ENCODE measurements around the gene ACTL10. TPM values are rescaled to one million over a fixed set of nuclear protein-coding genes. Genes with fewer than 3 reads are reported as not detected.
A peak's percentile ranks its signal among the peaks of the same experiment; 100 is the strongest.

Gene ACTL10
- total and polyA plus RNA-seq, 2 experiments from 2014 or later: 0.71 to 1.9 TPM

DNA sequence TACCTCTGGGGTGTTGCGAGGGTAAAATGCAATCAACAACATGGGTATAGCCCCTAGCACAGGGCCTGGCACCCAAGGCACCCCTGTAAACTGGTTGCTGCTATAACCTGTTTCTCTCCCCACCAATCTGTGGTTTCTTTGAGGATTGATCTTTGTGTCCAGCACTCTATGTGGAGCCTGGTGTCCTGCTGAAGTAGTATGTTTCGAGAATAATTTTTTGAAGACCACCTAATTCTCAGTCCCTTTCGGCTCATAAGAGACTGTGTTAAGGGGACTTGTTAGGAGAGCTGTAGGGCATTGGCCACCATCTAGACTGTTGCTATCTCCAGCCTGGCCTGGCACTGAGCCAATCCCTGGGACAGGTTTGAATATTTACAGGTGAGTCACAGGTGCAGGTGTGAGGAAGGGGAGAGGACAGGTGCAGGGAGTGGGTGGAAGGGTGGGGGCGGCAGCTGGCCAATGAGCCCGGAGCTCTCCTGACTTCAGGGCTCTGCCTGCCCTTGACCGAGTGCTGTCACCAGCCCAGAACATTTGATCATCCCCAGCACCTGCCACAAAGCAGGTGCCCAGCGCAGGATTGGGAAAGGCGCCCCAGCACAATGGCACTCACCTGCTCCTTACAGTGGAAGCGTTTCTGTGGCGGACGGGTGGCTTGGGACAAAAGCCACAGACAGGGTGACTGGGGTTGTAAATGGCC is 12.7 kb upstream of the ACTL10 start (continued):
- TF ChIP-seq NANOG (IDR thresholded peaks at IDR 0.05; ENCODE audit: borderline replicate concordance) (no peak), STAT1 (IDR thresholded peaks at IDR 0.05; ENCODE audit: unreplicated experiment) (no peak), POLR2AphosphoS5 (IDR thresholded peaks at IDR 0.05; ENCODE audit: low read depth) (no peak), JUNB (IDR thresholded peaks at IDR 0.05; ENCODE audit: unreplicated experiment) (no peak), CREB1 (CRISPR knock-in tag; IDR thresholded peaks at IDR 0.05; ENCODE audit: low read depth) (no peak)
- TF ChIP-seq, protein P1, sequence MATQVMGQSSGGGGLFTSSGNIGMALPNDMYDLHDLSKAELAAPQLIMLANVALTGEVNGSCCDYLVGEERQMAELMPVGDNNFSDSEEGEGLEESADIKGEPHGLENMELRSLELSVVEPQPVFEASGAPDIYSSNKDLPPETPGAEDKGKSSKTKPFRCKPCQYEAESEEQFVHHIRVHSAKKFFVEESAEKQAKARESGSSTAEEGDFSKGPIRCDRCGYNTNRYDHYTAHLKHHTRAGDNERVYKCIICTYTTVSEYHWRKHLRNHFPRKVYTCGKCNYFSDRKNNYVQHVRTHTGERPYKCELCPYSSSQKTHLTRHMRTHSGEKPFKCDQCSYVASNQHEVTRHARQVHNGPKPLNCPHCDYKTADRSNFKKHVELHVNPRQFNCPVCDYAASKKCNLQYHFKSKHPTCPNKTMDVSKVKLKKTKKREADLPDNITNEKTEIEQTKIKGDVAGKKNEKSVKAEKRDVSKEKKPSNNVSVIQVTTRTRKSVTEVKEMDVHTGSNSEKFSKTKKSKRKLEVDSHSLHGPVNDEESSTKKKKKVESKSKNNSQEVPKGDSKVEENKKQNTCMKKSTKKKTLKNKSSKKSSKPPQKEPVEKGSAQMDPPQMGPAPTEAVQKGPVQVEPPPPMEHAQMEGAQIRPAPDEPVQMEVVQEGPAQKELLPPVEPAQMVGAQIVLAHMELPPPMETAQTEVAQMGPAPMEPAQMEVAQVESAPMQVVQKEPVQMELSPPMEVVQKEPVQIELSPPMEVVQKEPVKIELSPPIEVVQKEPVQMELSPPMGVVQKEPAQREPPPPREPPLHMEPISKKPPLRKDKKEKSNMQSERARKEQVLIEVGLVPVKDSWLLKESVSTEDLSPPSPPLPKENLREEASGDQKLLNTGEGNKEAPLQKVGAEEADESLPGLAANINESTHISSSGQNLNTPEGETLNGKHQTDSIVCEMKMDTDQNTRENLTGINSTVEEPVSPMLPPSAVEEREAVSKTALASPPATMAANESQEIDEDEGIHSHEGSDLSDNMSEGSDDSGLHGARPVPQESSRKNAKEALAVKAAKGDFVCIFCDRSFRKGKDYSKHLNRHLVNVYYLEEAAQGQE (IDR thresholded peaks at IDR 0.05; ENCODE audit: unreplicated experiment): no peak

DNA sequence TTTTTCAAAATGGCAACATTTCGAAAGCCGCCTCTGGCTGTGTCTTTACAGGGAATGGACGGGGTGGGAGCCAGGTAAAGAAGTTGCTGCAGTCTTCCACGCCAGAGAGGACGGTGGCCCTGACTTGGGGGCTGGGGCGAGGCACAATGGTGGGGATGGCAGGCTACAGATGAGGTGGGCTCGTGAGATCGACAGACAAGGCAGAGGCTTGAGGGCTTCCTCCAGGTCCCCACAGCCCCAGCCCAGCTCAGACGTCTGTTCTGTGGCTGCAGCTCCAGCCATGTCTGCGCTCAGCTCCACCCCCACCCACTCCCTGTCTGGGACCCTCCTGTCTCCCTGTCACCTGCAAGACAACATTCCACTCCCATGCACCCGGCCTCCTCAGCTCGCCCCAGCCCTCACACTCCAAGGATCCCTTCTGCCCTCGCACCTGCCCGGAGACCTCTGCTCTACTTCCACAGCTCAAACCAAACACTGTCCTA is 12.0 kb upstream of the ACTL10 start:
- Mint-ChIP-seq H3K9me3 (no peaks in the 10 kb centered on the region; the same call in 2 of the 3 replicates), H3K27ac (peak overlapping the region; percentile 78), H3K27me3 (ENCODE audit: insufficient read depth, low read depth, poor library complexity) (peaks cover 7% of the 10 kb centered on the region), H3K36me3 (ENCODE audit: low read depth) (no peaks in the 10 kb centered on the region; the same call in 2 of the 3 replicates), H3K4me1 (peaks cover 16% of the 10 kb centered on the region; the same call in 2 of the 3 replicates), H3K4me3 (no peak overlapping the region)
- Histone ChIP-seq H3K27ac (ENCODE audit: low read depth) (no peak overlapping the region), H3K27me3 (ENCODE audit: insufficient read depth) (no peaks in the 10 kb centered on the region), H3K79me2 (replicated peaks; ENCODE audit: insufficient read depth) (no peaks in the 10 kb centered on the region), H3K4me1 (ENCODE audit: insufficient read depth) (no peaks in the 10 kb centered on the region; the same call in 1 of the 2 replicates), H3K9me2 (ENCODE audit: insufficient read depth) (no peaks in the 10 kb centered on the region), H2AFZ (no peak overlapping the region), H4K20me1 (replicated peaks; ENCODE audit: insufficient read depth) (no peaks in the 10 kb centered on the region), H3K36me3 (ENCODE audit: insufficient read depth) (no peaks in the 10 kb centered on the region), H3K4me3 (no peak overlapping the region), H3K4me2 (no peak overlapping the region), H3F3A (replicated peaks; ENCODE audit: low read depth) (no peaks in the 10 kb centered on the region)
- ATAC-seq (no peak), DNase-seq (ENCODE audit: low spot score) (no peak)
- TF ChIP-seq JUNB (IDR thresholded peaks at IDR 0.05; ENCODE audit: unreplicated experiment) (no peak), EZH2phosphoT487 (IDR thresholded peaks at IDR 0.05; ENCODE audit: unreplicated experiment) (no peak), POLR2AphosphoS5 (IDR thresholded peaks at IDR 0.05; ENCODE audit: low read depth) (no peak), ZNF114 (CRISPR knock-in tag; IDR thresholded peaks at IDR 0.05) (no peak), EZH2 (IDR thresholded peaks at IDR 0.05; ENCODE audit: low read depth, unreplicated experiment) (no peak), STAT1 (IDR thresholded peaks at IDR 0.05; ENCODE audit: unreplicated experiment) (no peak), NANOG (IDR thresholded peaks at IDR 0.05; ENCODE audit: borderline replicate concordance) (no peak), ZNF331 (CRISPR knock-in tag; IDR thresholded peaks at IDR 0.05; ENCODE audit: low read depth) (no peak), CREB1 (CRISPR knock-in tag; IDR thresholded peaks at IDR 0.05; ENCODE audit: low read depth) (no peak)
- TF ChIP-seq, protein P2, sequence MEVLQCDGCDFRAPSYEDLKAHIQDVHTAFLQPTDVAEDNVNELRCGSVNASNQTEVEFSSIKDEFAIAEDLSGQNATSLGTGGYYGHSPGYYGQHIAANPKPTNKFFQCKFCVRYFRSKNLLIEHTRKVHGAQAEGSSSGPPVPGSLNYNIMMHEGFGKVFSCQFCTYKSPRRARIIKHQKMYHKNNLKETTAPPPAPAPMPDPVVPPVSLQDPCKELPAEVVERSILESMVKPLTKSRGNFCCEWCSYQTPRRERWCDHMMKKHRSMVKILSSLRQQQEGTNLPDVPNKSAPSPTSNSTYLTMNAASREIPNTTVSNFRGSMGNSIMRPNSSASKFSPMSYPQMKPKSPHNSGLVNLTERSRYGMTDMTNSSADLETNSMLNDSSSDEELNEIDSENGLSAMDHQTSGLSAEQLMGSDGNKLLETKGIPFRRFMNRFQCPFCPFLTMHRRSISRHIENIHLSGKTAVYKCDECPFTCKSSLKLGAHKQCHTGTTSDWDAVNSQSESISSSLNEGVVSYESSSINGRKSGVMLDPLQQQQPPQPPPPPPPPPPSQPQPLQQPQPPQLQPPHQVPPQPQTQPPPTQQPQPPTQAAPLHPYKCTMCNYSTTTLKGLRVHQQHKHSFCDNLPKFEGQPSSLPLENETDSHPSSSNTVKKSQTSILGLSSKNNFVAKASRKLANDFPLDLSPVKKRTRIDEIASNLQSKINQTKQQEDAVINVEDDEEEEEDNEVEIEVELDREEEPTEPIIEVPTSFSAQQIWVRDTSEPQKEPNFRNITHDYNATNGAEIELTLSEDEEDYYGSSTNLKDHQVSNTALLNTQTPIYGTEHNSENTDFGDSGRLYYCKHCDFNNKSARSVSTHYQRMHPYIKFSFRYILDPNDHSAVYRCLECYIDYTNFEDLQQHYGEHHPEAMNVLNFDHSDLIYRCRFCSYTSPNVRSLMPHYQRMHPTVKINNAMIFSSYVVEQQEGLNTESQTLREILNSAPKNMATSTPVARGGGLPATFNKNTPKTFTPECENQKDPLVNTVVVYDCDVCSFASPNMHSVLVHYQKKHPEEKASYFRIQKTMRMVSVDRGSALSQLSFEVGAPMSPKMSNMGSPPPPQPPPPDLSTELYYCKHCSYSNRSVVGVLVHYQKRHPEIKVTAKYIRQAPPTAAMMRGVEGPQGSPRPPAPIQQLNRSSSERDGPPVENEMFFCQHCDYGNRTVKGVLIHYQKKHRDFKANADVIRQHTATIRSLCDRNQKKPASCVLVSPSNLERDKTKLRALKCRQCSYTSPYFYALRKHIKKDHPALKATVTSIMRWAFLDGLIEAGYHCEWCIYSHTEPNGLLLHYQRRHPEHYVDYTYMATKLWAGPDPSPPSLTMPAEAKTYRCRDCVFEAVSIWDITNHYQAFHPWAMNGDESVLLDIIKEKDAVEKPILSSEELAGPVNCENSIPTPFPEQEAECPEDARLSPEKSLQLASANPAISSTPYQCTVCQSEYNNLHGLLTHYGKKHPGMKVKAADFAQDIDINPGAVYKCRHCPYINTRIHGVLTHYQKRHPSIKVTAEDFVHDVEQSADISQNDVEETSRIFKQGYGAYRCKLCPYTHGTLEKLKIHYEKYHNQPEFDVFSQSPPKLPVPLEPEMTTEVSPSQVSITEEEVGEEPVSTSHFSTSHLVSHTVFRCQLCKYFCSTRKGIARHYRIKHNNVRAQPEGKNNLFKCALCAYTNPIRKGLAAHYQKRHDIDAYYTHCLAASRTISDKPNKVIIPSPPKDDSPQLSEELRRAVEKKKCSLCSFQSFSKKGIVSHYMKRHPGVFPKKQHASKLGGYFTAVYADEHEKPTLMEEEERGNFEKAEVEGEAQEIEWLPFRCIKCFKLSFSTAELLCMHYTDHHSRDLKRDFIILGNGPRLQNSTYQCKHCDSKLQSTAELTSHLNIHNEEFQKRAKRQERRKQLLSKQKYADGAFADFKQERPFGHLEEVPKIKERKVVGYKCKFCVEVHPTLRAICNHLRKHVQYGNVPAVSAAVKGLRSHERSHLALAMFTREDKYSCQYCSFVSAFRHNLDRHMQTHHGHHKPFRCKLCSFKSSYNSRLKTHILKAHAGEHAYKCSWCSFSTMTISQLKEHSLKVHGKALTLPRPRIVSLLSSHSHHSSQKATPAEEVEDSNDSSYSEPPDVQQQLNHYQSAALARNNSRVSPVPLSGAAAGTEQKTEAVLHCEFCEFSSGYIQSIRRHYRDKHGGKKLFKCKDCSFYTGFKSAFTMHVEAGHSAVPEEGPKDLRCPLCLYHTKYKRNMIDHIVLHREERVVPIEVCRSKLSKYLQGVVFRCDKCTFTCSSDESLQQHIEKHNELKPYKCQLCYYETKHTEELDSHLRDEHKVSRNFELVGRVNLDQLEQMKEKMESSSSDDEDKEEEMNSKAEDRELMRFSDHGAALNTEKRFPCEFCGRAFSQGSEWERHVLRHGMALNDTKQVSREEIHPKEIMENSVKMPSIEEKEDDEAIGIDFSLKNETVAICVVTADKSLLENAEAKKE (CRISPR knock-in tag; IDR thresholded peaks at IDR 0.05): no peak
- TF ChIP-seq, protein P3, sequence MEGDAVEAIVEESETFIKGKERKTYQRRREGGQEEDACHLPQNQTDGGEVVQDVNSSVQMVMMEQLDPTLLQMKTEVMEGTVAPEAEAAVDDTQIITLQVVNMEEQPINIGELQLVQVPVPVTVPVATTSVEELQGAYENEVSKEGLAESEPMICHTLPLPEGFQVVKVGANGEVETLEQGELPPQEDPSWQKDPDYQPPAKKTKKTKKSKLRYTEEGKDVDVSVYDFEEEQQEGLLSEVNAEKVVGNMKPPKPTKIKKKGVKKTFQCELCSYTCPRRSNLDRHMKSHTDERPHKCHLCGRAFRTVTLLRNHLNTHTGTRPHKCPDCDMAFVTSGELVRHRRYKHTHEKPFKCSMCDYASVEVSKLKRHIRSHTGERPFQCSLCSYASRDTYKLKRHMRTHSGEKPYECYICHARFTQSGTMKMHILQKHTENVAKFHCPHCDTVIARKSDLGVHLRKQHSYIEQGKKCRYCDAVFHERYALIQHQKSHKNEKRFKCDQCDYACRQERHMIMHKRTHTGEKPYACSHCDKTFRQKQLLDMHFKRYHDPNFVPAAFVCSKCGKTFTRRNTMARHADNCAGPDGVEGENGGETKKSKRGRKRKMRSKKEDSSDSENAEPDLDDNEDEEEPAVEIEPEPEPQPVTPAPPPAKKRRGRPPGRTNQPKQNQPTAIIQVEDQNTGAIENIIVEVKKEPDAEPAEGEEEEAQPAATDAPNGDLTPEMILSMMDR (conservative IDR thresholded peaks at IDR 0.05; ENCODE audit: low read depth in 2 of 2): no peak

All from GM23338 (cell line).